SK-MEL-5 (cell line): ENCODE data around the gene PTPRM. TPM values are rescaled to one million over a fixed set of nuclear protein-coding genes. Genes with fewer than 3 reads are reported as not detected.
A peak's percentile ranks its signal among the peaks of the same experiment; 100 is the strongest.

ENCODE experiments used
- DNase-seq: peaks from one replicate; pipeline ENCODE4 v3.0.0-alpha.2; 2016; ENCODE audit warnings: low read depth, low spot score
- in situ Hi-C: cut with HindIII; loops from 2 replicates; pipeline ENCODE4 v1.10.0; 2016; ENCODE audit warnings: low sequenced_read_pairs, high pct_unique_total_duplicates, low pct_unique_long_range_greater_than_20kb
- total RNA-seq: library from RNA; depleted of rRNA; stranded (reverse); fragments of >200 nt; shearing (Covaris generic); gene quantifications from 2 replicates; pipeline ENCODE4 v1.2.3, GENCODE V29; 2014

The PTPRM gene
- total RNA-seq, 1 experiment from 2014 or later = 43.7 TPM

GRCh38 chr18:7871560-7872456, 304.7 kb downstream of the PTPRM start:
- peak; percentile 24 for DNase-seq
- in situ Hi-C loops = no loop called here

DNA sequence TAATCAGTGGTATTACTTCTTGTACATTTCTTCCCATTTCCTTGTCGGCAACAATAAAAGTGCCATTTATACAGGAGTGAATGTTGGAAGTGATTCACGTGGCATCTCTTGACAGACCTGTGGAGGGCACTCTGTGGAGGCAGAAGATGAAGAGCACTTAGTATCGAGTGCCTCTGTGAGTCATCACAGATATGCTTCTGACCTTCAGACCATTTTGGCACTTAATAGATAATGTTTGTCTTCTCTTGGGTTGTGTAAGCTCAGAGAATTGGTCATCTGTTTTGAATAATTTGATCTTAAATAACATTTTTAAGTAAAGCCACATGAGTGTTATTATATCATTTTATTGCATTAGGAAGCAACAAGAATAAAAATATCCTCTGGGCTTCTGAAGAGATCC, 305.5 kb downstream of the PTPRM start:
- peak; percentile 78 for DNase-seq
- in situ Hi-C loops = no loop called here

GRCh38 chr18:7873316-7873715, 306.2 kb downstream of the PTPRM start:
- no peak for DNase-seq
- in situ Hi-C loops = no loop called here

DNA sequence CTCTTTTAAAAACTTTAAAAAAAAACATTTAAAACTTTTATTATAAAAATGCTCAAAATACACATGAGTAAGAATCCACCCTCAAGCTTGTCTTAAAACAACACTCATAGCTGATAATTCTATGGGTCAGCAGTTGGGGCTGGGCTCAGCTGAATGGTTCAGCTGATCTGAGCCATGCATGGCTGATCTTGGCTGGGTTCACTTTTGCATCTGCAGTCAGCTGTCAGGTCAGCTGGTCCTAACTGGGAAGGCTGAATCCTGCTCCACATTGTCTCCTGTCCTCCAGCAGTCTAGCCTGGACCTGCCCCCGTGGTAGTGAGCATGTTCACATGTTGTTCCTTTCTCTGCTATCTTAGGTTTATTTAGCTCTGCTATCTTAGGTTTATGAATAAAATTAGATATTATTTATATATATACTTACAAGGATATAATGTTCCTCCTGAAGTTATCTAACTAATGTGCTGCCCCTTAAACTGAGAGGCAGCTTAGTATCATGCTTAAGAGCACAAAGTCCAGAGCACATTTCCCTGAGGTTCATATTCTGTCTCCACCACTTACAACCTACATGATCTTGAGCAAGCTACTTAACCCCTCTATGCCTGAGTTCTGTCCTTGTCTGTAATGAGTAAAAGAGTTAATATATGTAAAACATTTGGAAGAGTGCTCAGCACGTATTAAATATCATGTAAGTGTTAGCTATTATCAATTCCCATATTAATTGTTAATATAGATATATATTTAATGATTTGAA, 309.4 kb downstream of the PTPRM start:
- in situ Hi-C loops = no loop called here
- peak; percentile 17 for DNase-seq

DNA sequence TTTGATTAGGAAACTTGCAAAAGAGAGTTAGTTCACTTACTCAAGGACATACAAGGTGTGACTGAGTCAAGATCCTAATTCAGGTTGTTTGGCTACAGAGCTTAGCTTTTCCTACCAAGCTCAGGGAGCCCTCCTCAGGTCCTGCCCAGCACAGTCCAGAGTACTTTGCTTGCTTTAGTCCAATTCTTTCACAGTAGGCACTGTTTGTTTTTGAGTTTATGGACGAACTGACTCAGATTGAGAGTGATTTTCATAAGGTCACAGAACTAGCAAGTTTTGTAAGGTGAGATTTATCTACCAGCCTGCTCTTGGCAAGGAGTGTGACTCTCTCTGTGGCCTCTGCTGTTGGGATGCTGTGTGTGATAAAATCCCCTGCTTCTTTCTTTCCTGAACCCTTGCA, 310.5 kb downstream of the PTPRM start:
- DNase-seq = no peak
- in situ Hi-C loops = no loop called here

DNA sequence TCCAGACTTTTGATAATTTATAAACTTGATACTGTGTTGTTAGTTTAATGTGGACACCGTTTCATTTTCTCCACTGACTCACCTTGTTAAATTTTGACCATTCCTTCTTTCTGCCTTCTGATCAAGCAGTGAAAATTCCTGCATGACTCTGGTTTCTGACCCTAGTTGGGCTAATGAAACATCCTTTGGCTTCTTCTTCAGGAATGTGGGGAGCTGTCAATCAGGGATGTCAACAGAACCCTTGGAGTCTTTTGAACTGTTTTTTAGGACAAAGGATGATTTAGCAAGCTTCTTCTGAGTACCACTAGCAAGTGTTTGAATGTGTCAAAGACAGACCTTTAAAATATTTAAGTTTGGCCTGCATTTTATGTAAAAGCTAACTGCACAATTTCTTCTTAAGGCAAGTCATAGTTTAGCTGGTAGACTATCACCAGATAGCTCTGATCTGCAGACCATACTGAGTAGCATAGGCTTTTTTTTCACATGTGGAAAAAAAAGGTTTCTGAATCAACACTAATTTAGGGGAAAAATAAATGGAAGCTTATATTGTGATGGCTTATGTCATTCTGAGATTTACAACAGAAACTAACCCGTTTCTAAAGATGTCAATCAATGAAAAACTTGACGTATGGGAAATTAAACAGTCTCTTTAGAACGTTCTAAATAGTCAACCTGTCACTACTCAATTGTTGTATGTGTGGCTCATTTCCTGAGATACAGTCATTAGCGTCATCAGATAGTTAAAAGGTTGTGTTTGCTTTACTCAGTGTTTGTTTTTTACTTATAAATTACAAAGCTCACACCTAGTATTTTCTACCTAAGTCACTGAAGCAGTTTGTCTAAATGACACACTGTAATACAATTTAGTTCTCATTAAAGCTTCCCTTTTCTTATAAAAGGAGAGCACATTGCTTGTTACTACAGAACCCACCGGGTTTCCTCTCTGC, 311.4 kb downstream of the PTPRM start:
- in situ Hi-C loops = no loop called here

GRCh38 chr18:7879717-7880116, 312.6 kb downstream of the PTPRM start:
- no peak for DNase-seq

More for the DNA sequence above, 311.4 kb downstream of the PTPRM start:
- no peak for DNase-seq

DNA sequence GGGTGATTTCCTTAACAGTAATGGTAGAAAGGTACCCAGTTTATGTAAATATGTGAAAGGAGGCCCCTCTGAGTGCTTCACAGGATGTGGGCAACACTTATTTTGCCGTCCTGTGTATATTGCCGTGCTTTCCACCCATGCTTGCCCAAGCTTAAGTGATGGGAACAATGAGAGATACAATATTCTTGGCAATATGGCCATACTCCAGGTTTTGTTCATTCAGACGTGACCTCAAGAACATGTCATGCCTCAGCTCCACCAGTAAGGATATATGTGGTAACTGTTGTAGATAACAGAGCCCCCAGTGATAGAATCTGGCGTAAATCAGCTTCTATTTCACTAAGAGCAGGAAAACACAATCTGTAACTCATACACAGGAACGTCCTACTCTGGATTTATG, 318.7 kb downstream of the PTPRM start:
- in situ Hi-C loops = no loop called here
- DNase-seq = peak; percentile 81

More at GRCh38 chr18:7879717-7880116, 312.6 kb downstream of the PTPRM start:
- in situ Hi-C loops = no loop called here

DNA sequence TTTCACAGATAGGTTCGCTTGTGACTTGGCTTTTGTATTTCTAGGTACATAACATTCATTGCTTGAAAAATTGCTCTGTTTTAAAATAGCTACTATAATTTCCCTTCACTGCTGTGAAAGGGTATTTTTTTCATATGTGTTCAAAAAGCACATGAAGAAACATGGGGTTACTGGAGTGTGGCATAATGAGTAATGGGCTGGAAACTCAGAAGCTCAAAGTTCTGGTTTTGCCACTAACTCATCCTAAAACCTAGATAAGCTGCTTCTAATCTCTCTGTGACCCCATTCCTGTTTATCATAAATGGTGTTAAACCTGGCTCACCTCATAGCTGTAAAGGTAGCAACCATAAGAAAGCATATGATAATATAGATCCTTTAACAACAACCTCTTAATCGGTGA, 319.3 kb downstream of the PTPRM start:
- no peak for DNase-seq
- in situ Hi-C loops = no loop called here

- DNase-seq = no peak
Measured at GRCh38 chr18:7889515-7889914, 322.4 kb downstream of the PTPRM start.

GRCh38 chr18:7890075-7890474, 323.0 kb downstream of the PTPRM start:
- no peak for DNase-seq
- in situ Hi-C loops = no loop called here

More at GRCh38 chr18:7889515-7889914, 322.4 kb downstream of the PTPRM start:
- in situ Hi-C loops = no loop called here

GRCh38 chr18:7892556-7892955, 325.4 kb downstream of the PTPRM start:
- in situ Hi-C loops = no loop called here
- DNase-seq = no peak

DNA sequence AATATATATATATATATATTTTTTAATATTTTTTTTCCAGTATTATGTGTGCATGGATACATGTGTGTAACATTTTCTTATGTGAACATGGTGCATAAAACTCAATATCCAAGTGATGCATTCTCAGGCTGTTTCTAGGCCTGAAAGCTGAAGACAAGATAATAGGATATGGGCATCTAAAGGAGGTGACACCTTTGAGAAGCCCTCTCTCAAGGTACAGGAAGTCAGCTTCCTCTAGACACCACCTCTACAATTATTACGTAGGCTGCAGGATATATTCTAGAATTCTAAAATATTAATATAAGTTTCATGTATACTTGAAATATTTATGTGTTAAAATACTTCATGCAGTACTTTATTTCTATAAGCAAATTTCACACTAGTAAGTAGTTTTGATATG, 327.5 kb downstream of the PTPRM start:
- in situ Hi-C loops = no loop called here
- DNase-seq = no peak

- no peak for DNase-seq
- in situ Hi-C loops = no loop called here
Measured at GRCh38 chr18:7895346-7895745, 328.2 kb downstream of the PTPRM start.

DNA sequence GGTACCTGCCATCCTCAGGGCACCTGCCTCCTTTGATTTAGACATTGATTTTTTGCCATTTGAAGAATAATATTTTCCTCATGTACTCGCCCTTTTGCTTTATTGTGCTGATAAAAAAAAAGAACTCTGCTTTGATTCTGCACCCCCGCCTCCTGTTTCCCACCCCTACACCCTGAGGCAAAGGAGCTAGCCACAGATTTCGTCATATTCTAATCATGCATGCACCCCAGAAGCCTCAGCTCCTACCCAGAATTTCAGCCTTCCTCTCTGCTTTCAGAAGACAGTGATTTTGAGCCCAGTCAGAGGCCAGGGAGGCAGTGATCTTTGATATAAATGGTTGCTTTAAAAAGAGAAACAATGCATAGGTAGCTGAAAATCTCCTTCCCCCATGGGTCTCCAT, 329.0 kb downstream of the PTPRM start:
- DNase-seq = no peak
- in situ Hi-C loops = no loop called here

- no peak for DNase-seq
- in situ Hi-C loops = no loop called here
Measured at GRCh38 chr18:7896805-7897518, 329.8 kb downstream of the PTPRM start.

DNA sequence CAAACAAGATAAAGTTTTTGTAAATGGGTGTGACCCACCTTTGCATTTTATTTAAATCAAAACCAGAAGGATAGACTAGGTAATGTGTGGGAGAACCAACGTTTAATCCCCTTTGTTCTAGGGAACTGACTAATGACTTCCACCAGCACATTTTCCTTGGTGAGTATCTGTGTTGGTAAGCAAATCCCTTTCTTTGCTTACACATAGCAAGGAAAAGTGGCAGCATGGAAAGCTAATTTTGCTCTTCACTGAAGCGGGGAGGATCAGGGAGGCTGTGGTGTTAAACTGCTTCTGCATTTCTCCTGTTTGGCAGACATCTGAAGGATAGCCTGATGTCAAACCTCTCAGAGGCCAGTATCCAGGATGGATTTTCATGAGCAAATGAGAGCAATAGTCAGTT, 331.1 kb downstream of the PTPRM start:
- in situ Hi-C loops = no loop called here
- DNase-seq = no peak
